GM18867 (cell line): Measurements from ENCODE around the gene TAS1R1.
"Not testable (repeated sequence)": the region's sequence is repeated elsewhere in the genome, so short reads cannot be mapped to it uniquely, and the experiment has no call there.

Source experiments
- ATAC-seq: cut with Tn5 transposase; IDR thresholded peaks from one replicate; pipeline ENCODE4 v1.9.1; 2021; ENCODE audit warnings: mild to moderate bottlenecking, moderate library complexity; ENCODE audit not compliant: unreplicated experiment

TAS1R1 gene

GRCh38 chr1:6588128-6588892 is 33.2 kb downstream of the TAS1R1 start:
- no peak for ATAC-seq

- no peak for ATAC-seq
Observed at GRCh38 chr1:6588893-6589520, 33.9 kb downstream of the TAS1R1 start.

- no peak for ATAC-seq
Observed at GRCh38 chr1:6590046-6590445, 34.9 kb downstream of the TAS1R1 start.

GRCh38 chr1:6591222-6591621 is 36.1 kb downstream of the TAS1R1 start:
- ATAC-seq = no peak

- ATAC-seq = no peak
Observed at GRCh38 chr1:6591644-6592043, 36.5 kb downstream of the TAS1R1 start.

- no peak for ATAC-seq
Observed at GRCh38 chr1:6592441-6592840, 37.3 kb downstream of the TAS1R1 start.

- no peak for ATAC-seq
Observed at GRCh38 chr1:6592865-6593593, 37.9 kb downstream of the TAS1R1 start.

GRCh38 chr1:6593810-6594209 is 38.7 kb downstream of the TAS1R1 start:
- no peak for ATAC-seq

GRCh38 chr1:6594977-6595740 is 40.1 kb downstream of the TAS1R1 start:
- no peak for ATAC-seq

- ATAC-seq = no peak
Observed at GRCh38 chr1:6596351-6596750, 41.2 kb downstream of the TAS1R1 start.

- ATAC-seq = no peak
Observed at GRCh38 chr1:6596886-6597776, 42.0 kb downstream of the TAS1R1 start.

GRCh38 chr1:6597777-6598131 is 42.6 kb downstream of the TAS1R1 start:
- no peak for ATAC-seq

- ATAC-seq = no peak
Observed at GRCh38 chr1:6599141-6599975, 44.3 kb downstream of the TAS1R1 start.

GRCh38 chr1:6599991-6600390 is 44.9 kb downstream of the TAS1R1 start:
- ATAC-seq = not testable (repeated sequence)

- ATAC-seq = no peak
Observed at GRCh38 chr1:6600410-6601048, 45.4 kb downstream of the TAS1R1 start.

GRCh38 chr1:6601049-6601922 is 46.2 kb downstream of the TAS1R1 start:
- peak; percentile 25 for ATAC-seq

- ATAC-seq = peak; percentile 38
Observed at GRCh38 chr1:6601923-6602668, 47.0 kb downstream of the TAS1R1 start.
